ENCODE measurements around the gene RGSL1. TPM values are rescaled to one million over a fixed set of nuclear protein-coding genes. Genes with fewer than 3 reads are reported as not detected.

Gene RGSL1
- total RNA-seq, 1 experiment from 2014 or later = not detected

- Histone ChIP-seq H3K27ac (ENCODE audit: low read length) (no peak overlapping the region), H3K9me3 (ENCODE audit: control insufficient read depth, insufficient read depth, low read depth, low read length) (no peaks in the 10 kb centered on the region), H3K4me1 (ENCODE audit: control insufficient read depth, insufficient read depth, low read length) (no peaks in the 10 kb centered on the region), H3K4me3 (ENCODE audit: low read depth in 2 of 2, low read length in 2 of 2) (no peak overlapping the region), H3K27me3 (ENCODE audit: control insufficient read depth, insufficient read depth, low read length) (peaks cover 11% of the 10 kb centered on the region), H3K36me3 (ENCODE audit: control insufficient read depth, insufficient read depth, low read length) (no peaks in the 10 kb centered on the region; the same call in 1 of the 2 replicates)
- peak; percentile 22 for DNase-seq (ENCODE audit: low read depth, low spot score)
- POLR2A ChIA-PET = no interaction called here
- in situ Hi-C loops (cut with HindIII; ENCODE audit: low pct_unique_long_range_greater_than_20kb, low sequenced_read_pairs) (no loop called here), intact Hi-C loops (cut with micrococcal nuclease; ENCODE audit: unreplicated experiment) (loop anchor here (1.0 kb wide), 1 partner anchor 183 kb away; no protein-coding TSS in a partner anchor)
- CTCF ChIA-PET = interaction anchor here (0.7 to 1.3 kb wide), 6 partner anchors 155 to 237 kb away, joined by 3 to 6 read pairs (median 4); no protein-coding TSS in a partner anchor
- ATAC-seq = peak; percentile 49
- TF ChIP-seq SIN3A (IDR thresholded peaks at IDR 0.05; ENCODE audit: borderline replicate concordance, insufficient read depth, low read depth, low read length) = no peak
- TF ChIP-seq, protein P1, sequence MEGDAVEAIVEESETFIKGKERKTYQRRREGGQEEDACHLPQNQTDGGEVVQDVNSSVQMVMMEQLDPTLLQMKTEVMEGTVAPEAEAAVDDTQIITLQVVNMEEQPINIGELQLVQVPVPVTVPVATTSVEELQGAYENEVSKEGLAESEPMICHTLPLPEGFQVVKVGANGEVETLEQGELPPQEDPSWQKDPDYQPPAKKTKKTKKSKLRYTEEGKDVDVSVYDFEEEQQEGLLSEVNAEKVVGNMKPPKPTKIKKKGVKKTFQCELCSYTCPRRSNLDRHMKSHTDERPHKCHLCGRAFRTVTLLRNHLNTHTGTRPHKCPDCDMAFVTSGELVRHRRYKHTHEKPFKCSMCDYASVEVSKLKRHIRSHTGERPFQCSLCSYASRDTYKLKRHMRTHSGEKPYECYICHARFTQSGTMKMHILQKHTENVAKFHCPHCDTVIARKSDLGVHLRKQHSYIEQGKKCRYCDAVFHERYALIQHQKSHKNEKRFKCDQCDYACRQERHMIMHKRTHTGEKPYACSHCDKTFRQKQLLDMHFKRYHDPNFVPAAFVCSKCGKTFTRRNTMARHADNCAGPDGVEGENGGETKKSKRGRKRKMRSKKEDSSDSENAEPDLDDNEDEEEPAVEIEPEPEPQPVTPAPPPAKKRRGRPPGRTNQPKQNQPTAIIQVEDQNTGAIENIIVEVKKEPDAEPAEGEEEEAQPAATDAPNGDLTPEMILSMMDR (IDR thresholded peaks at IDR 0.05) = peak; percentile 81
- BruUV-seq (replicated peaks) = no TSS peak
These were observed 151.5 kb downstream of the RGSL1 start for GRCh38 chr1:182601416-182601786.

DNA sequence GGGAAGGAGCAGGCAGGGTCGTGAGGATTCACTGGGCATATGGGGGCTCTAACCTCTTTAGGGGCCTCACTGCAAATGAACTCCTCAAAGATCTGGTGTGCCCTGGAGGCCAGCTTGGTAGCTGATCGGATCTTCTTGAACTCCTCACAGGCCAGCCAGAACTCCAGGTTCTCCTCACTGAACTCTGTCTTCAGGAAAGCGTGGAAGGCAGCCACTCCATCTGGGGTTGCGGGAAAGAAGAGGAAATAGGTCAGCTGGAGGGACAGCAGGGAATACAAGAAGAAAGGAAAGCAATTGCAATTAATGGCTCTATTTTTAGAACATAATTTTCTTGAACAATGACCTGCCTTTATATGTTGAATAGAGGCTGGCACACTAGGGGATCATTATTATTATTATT lies 152.0 kb downstream of the RGSL1 start:
- POLR2A ChIA-PET = no interaction called here
- intact Hi-C loops (cut with micrococcal nuclease; ENCODE audit: unreplicated experiment) = loop anchor here (1.0 kb wide), 1 partner anchor 182 kb away; no protein-coding TSS in a partner anchor
- ATAC-seq (no peak), DNase-seq (ENCODE audit: low read depth, low spot score) (no peak)
- Histone ChIP-seq H3K4me3 (ENCODE audit: low read depth in 2 of 2, low read length in 2 of 2) (no peak overlapping the region), H3K36me3 (ENCODE audit: control insufficient read depth, insufficient read depth, low read length) (no peaks in the 10 kb centered on the region; the same call in 1 of the 2 replicates), H3K27ac (ENCODE audit: low read length) (no peak overlapping the region), H3K27me3 (ENCODE audit: control insufficient read depth, insufficient read depth, low read length) (peaks cover 11% of the 10 kb centered on the region), H3K4me1 (ENCODE audit: control insufficient read depth, insufficient read depth, low read length) (no peaks in the 10 kb centered on the region), H3K9me3 (ENCODE audit: control insufficient read depth, insufficient read depth, low read depth, low read length) (no peaks in the 10 kb centered on the region)
- BruUV-seq (replicated peaks) = no TSS peak
- TF ChIP-seq, protein P1 (IDR thresholded peaks at IDR 0.05) = no peak
- TF ChIP-seq, protein P2, sequence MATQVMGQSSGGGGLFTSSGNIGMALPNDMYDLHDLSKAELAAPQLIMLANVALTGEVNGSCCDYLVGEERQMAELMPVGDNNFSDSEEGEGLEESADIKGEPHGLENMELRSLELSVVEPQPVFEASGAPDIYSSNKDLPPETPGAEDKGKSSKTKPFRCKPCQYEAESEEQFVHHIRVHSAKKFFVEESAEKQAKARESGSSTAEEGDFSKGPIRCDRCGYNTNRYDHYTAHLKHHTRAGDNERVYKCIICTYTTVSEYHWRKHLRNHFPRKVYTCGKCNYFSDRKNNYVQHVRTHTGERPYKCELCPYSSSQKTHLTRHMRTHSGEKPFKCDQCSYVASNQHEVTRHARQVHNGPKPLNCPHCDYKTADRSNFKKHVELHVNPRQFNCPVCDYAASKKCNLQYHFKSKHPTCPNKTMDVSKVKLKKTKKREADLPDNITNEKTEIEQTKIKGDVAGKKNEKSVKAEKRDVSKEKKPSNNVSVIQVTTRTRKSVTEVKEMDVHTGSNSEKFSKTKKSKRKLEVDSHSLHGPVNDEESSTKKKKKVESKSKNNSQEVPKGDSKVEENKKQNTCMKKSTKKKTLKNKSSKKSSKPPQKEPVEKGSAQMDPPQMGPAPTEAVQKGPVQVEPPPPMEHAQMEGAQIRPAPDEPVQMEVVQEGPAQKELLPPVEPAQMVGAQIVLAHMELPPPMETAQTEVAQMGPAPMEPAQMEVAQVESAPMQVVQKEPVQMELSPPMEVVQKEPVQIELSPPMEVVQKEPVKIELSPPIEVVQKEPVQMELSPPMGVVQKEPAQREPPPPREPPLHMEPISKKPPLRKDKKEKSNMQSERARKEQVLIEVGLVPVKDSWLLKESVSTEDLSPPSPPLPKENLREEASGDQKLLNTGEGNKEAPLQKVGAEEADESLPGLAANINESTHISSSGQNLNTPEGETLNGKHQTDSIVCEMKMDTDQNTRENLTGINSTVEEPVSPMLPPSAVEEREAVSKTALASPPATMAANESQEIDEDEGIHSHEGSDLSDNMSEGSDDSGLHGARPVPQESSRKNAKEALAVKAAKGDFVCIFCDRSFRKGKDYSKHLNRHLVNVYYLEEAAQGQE (IDR thresholded peaks at IDR 0.05; ENCODE audit: insufficient read depth in 1 of 2, low read depth in 2 of 2, low read length in 1 of 2) = no peak
- TF ChIP-seq POLR2AphosphoS5 (IDR thresholded peaks at IDR 0.05; ENCODE audit: low read depth, low read length) (no peak), SIN3A (IDR thresholded peaks at IDR 0.05; ENCODE audit: borderline replicate concordance, insufficient read depth, low read depth, low read length) (no peak)
- CTCF ChIA-PET = interaction anchor here (0.9 to 1.3 kb wide), 2 partner anchors 154 to 185 kb away, joined by 3 to 4 read pairs; no protein-coding TSS in a partner anchor
- in situ Hi-C loops (cut with HindIII; ENCODE audit: low pct_unique_long_range_greater_than_20kb, low sequenced_read_pairs) = no loop called here

Data from Panc1 (cell line).